Measurements from ENCODE around the gene PRKCE. TPM values are rescaled to one million over a fixed set of nuclear protein-coding genes. Genes with fewer than 3 reads are reported as not detected.

The PRKCE gene
- total RNA-seq, 1 experiment from 2014 or later: 4.4 TPM

- 0 out of 2 replicates have a peak, but pooled peaks cover under 1% of the 10 kb centered on the region for H3K9me3 ChIP-seq
- no peak for DNase-seq
- Mint-ChIP-seq H3K27me3 (ENCODE audit: insufficient read depth, unreplicated experiment) (no peaks in the 10 kb centered on the region), H3K27ac (ENCODE audit: unreplicated experiment) (no peak overlapping the region), H3K36me3 (ENCODE audit: insufficient read depth, unreplicated experiment) (no peaks in the 10 kb centered on the region), H3K9me3 (ENCODE audit: unreplicated experiment) (no peaks in the 10 kb centered on the region), H3K4me3 (ENCODE audit: unreplicated experiment) (no peak overlapping the region), H3K4me1 (ENCODE audit: low read depth, unreplicated experiment) (peaks cover 9% of the 10 kb centered on the region)
- no peak overlapping the region for H3K4me3 ChIP-seq (ENCODE audit: low read depth, low read length)
- H3K27me3 ChIP-seq (replicated peaks; ENCODE audit: control insufficient read depth, insufficient read depth, low read length): no peaks in the 10 kb centered on the region
- no peaks in the 10 kb centered on the region for H3K4me1 ChIP-seq
- CTCF ChIA-PET: no interaction called here
- no TSS peak for BruUV-seq (replicated peaks)
- TF ChIP-seq, protein P1, sequence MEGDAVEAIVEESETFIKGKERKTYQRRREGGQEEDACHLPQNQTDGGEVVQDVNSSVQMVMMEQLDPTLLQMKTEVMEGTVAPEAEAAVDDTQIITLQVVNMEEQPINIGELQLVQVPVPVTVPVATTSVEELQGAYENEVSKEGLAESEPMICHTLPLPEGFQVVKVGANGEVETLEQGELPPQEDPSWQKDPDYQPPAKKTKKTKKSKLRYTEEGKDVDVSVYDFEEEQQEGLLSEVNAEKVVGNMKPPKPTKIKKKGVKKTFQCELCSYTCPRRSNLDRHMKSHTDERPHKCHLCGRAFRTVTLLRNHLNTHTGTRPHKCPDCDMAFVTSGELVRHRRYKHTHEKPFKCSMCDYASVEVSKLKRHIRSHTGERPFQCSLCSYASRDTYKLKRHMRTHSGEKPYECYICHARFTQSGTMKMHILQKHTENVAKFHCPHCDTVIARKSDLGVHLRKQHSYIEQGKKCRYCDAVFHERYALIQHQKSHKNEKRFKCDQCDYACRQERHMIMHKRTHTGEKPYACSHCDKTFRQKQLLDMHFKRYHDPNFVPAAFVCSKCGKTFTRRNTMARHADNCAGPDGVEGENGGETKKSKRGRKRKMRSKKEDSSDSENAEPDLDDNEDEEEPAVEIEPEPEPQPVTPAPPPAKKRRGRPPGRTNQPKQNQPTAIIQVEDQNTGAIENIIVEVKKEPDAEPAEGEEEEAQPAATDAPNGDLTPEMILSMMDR (IDR thresholded peaks at IDR 0.05; ENCODE audit: insufficient read depth in 1 of 2, low read depth in 1 of 2, low read length in 1 of 2, severe bottlenecking in 1 of 2, unreplicated experiment in 1 of 2): no peak
- H3K36me3 ChIP-seq (ENCODE audit: control insufficient read depth, insufficient read depth, low read length): no peaks in the 10 kb centered on the region
- POLR2A ChIA-PET: no interaction called here
- intact Hi-C loops (cut with micrococcal nuclease; ENCODE audit: unreplicated experiment): no loop called here
These were observed 110.2 kb downstream of the PRKCE start for GRCh38 chr2:45761635-45762034.

- H3K4me3 ChIP-seq (ENCODE audit: low read depth, low read length): no peak overlapping the region
- Mint-ChIP-seq H3K4me3 (ENCODE audit: unreplicated experiment) (no peak overlapping the region), H3K27ac (ENCODE audit: unreplicated experiment) (no peak overlapping the region), H3K36me3 (ENCODE audit: insufficient read depth, unreplicated experiment) (no peaks in the 10 kb centered on the region), H3K27me3 (ENCODE audit: insufficient read depth, unreplicated experiment) (no peaks in the 10 kb centered on the region), H3K4me1 (ENCODE audit: low read depth, unreplicated experiment) (peaks cover 9% of the 10 kb centered on the region), H3K9me3 (ENCODE audit: unreplicated experiment) (no peaks in the 10 kb centered on the region)
- H3K36me3 ChIP-seq (ENCODE audit: control insufficient read depth, insufficient read depth, low read length): no peaks in the 10 kb centered on the region
- no peak for DNase-seq
- no TSS peak for BruUV-seq (replicated peaks)
- POLR2A ChIA-PET: no interaction called here
- TF ChIP-seq, protein P1 (IDR thresholded peaks at IDR 0.05; ENCODE audit: insufficient read depth in 1 of 2, low read depth in 1 of 2, low read length in 1 of 2, severe bottlenecking in 1 of 2, unreplicated experiment in 1 of 2): no peak
- intact Hi-C loops (cut with micrococcal nuclease; ENCODE audit: unreplicated experiment): no loop called here
- no peaks in the 10 kb centered on the region for H3K9me3 ChIP-seq
- no peaks in the 10 kb centered on the region for H3K27me3 ChIP-seq (replicated peaks; ENCODE audit: control insufficient read depth, insufficient read depth, low read length)
- no peaks in the 10 kb centered on the region for H3K4me1 ChIP-seq
- CTCF ChIA-PET: interaction anchor here (1.6 kb wide), 1 partner anchor 15 kb away, joined by 5 read pairs; no protein-coding TSS in a partner anchor
These were observed 111.8 kb downstream of the PRKCE start for GRCh38 chr2:45763255-45763654.

DNA sequence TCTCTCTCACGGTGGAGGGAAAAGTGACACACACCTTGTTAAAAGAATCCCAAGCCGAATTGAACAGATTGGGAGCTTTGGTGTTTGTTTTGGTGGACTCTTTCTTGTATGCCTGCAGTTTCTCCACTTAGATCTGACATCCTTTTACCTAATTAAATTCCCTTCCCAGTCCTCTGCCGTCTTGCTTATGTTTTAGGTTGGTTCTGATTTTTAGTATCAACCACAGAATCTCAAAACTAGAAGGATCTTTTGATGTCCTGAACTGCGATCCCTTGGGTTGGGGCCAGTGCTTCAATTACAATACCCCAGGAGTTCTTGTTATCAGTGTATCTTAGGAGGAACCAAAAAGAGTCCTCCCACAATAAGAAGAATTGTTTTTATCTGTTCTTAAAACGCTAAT lies 112.3 kb downstream of the PRKCE start:
- H3K27me3 ChIP-seq (replicated peaks; ENCODE audit: control insufficient read depth, insufficient read depth, low read length): no peaks in the 10 kb centered on the region
- CTCF ChIA-PET: interaction anchor here (0.6 to 1.6 kb wide), 2 partner anchors 15 to 98 kb away, joined by 3 to 5 read pairs; no protein-coding TSS in a partner anchor

More for the DNA sequence above, 112.3 kb downstream of the PRKCE start:
- Mint-ChIP-seq H3K36me3 (ENCODE audit: insufficient read depth, unreplicated experiment) (no peaks in the 10 kb centered on the region), H3K9me3 (ENCODE audit: unreplicated experiment) (no peaks in the 10 kb centered on the region), H3K4me3 (ENCODE audit: unreplicated experiment) (no peak overlapping the region), H3K4me1 (ENCODE audit: low read depth, unreplicated experiment) (peaks cover 9% of the 10 kb centered on the region), H3K27ac (ENCODE audit: unreplicated experiment) (no peak overlapping the region), H3K27me3 (ENCODE audit: insufficient read depth, unreplicated experiment) (no peaks in the 10 kb centered on the region)
- no peak for DNase-seq
- intact Hi-C loops (cut with micrococcal nuclease; ENCODE audit: unreplicated experiment): no loop called here
- Histone ChIP-seq H3K36me3 (ENCODE audit: control insufficient read depth, insufficient read depth, low read length) (no peaks in the 10 kb centered on the region), H3K4me3 (ENCODE audit: low read depth, low read length) (no peak overlapping the region), H3K9me3 (no peaks in the 10 kb centered on the region), H3K4me1 (no peaks in the 10 kb centered on the region)
- BruUV-seq (replicated peaks): no TSS peak
- POLR2A ChIA-PET: no interaction called here
- TF ChIP-seq, protein P1 (IDR thresholded peaks at IDR 0.05; ENCODE audit: insufficient read depth in 1 of 2, low read depth in 1 of 2, low read length in 1 of 2, severe bottlenecking in 1 of 2, unreplicated experiment in 1 of 2): no peak

Measured in Caco-2 (cell line).